Measurements from ENCODE around the gene SRPRB. TPM values are rescaled to one million over a fixed set of nuclear protein-coding genes. Genes with fewer than 3 reads are reported as not detected.

Gene SRPRB
- total RNA-seq, 2 experiments from 2014 or later, result 45.9 to 49.6 TPM

- Mint-ChIP-seq H3K4me3 (no peak overlapping the region), H3K9me3 (no peaks in the 10 kb centered on the region), H3K27ac (no peak overlapping the region), H3K27me3 (no peaks in the 10 kb centered on the region), H3K36me3 (ENCODE audit: low read depth) (no peaks in the 10 kb centered on the region), H3K4me1 (no peaks in the 10 kb centered on the region)
- POLR2A ChIA-PET, result no interaction called here
- CTCF ChIA-PET, result no interaction called here
- no peak for DNase-seq
These were observed 30.3 kb downstream of the SRPRB start for GRCh38 chr3:133835961-133836360.

GRCh38 chr3:133836497-133837158, 31.0 kb downstream of the SRPRB start:
- no peak overlapping the region for H3K27ac Mint-ChIP-seq
- no peak overlapping the region for H3K4me3 Mint-ChIP-seq
- ChIA-PET CTCF (no interaction called here), POLR2A (no interaction called here)
- no peaks in the 10 kb centered on the region for H3K36me3 Mint-ChIP-seq (ENCODE audit: low read depth)
- H3K4me1 Mint-ChIP-seq, result no peaks in the 10 kb centered on the region
- no peaks in the 10 kb centered on the region for H3K9me3 Mint-ChIP-seq
- no peak for DNase-seq
- no peaks in the 10 kb centered on the region for H3K27me3 Mint-ChIP-seq

GRCh38 chr3:133837487-133838295, 32.1 kb downstream of the SRPRB start:
- ChIA-PET POLR2A (no interaction called here), CTCF (no interaction called here)
- Mint-ChIP-seq H3K4me3 (no peak overlapping the region), H3K4me1 (no peaks in the 10 kb centered on the region), H3K27ac (no peak overlapping the region), H3K36me3 (ENCODE audit: low read depth) (no peaks in the 10 kb centered on the region), H3K27me3 (no peaks in the 10 kb centered on the region), H3K9me3 (no peaks in the 10 kb centered on the region)
- no peak for DNase-seq

GRCh38 chr3:133838296-133838789, 32.7 kb downstream of the SRPRB start:
- H3K36me3 Mint-ChIP-seq (ENCODE audit: low read depth), result no peaks in the 10 kb centered on the region
- H3K27me3 Mint-ChIP-seq, result peaks cover 1% of the 10 kb centered on the region
- ChIA-PET CTCF (no interaction called here), POLR2A (no interaction called here)
- no peak overlapping the region for H3K4me3 Mint-ChIP-seq
- H3K9me3 Mint-ChIP-seq, result no peaks in the 10 kb centered on the region
- H3K27ac Mint-ChIP-seq, result no peak overlapping the region
- H3K4me1 Mint-ChIP-seq, result no peaks in the 10 kb centered on the region
- DNase-seq, result no peak

GRCh38 chr3:133838916-133839800, 33.5 kb downstream of the SRPRB start:
- CTCF ChIA-PET, result no interaction called here

GRCh38 chr3:133840055-133840737, 34.6 kb downstream of the SRPRB start:
- no peak for DNase-seq
- Mint-ChIP-seq H3K27me3 (peaks cover 5% of the 10 kb centered on the region), H3K4me1 (no peaks in the 10 kb centered on the region), H3K27ac (no peak overlapping the region), H3K9me3 (no peaks in the 10 kb centered on the region), H3K4me3 (no peak overlapping the region), H3K36me3 (ENCODE audit: low read depth) (no peaks in the 10 kb centered on the region)
- ChIA-PET CTCF (no interaction called here), POLR2A (no interaction called here)

More at GRCh38 chr3:133838916-133839800, 33.5 kb downstream of the SRPRB start:
- Mint-ChIP-seq H3K27me3 (peaks cover 4% of the 10 kb centered on the region), H3K27ac (no peak overlapping the region), H3K4me3 (no peak overlapping the region), H3K4me1 (no peaks in the 10 kb centered on the region), H3K9me3 (no peaks in the 10 kb centered on the region), H3K36me3 (ENCODE audit: low read depth) (no peaks in the 10 kb centered on the region)
- POLR2A ChIA-PET, result no interaction called here
- DNase-seq, result no peak

- POLR2A ChIA-PET, result no interaction called here
- CTCF ChIA-PET, result no interaction called here
- H3K27ac Mint-ChIP-seq, result no peak overlapping the region
- peaks cover 5% of the 10 kb centered on the region for H3K27me3 Mint-ChIP-seq
- no peaks in the 10 kb centered on the region for H3K4me1 Mint-ChIP-seq
- DNase-seq, result no peak
- H3K36me3 Mint-ChIP-seq (ENCODE audit: low read depth), result no peaks in the 10 kb centered on the region
- H3K4me3 Mint-ChIP-seq, result no peak overlapping the region
- no peaks in the 10 kb centered on the region for H3K9me3 Mint-ChIP-seq
These were observed 35.2 kb downstream of the SRPRB start for GRCh38 chr3:133840767-133841166.

- no peaks in the 10 kb centered on the region for H3K4me1 Mint-ChIP-seq
- H3K27ac Mint-ChIP-seq, result no peak overlapping the region
- no peaks in the 10 kb centered on the region for H3K9me3 Mint-ChIP-seq
- H3K27me3 Mint-ChIP-seq, result peaks cover 5% of the 10 kb centered on the region
- no peak for DNase-seq
- ChIA-PET CTCF (no interaction called here), POLR2A (no interaction called here)
- no peak overlapping the region for H3K4me3 Mint-ChIP-seq
- no peaks in the 10 kb centered on the region for H3K36me3 Mint-ChIP-seq (ENCODE audit: low read depth)
These were observed 35.6 kb downstream of the SRPRB start for GRCh38 chr3:133841196-133841595.

- Mint-ChIP-seq H3K4me3 (no peak overlapping the region), H3K36me3 (ENCODE audit: low read depth) (no peaks in the 10 kb centered on the region), H3K27ac (no peak overlapping the region), H3K4me1 (no peaks in the 10 kb centered on the region), H3K27me3 (peaks cover 8% of the 10 kb centered on the region), H3K9me3 (no peaks in the 10 kb centered on the region)
- ChIA-PET CTCF (no interaction called here), POLR2A (no interaction called here)
- no peak for DNase-seq
These were observed 36.5 kb downstream of the SRPRB start for GRCh38 chr3:133842158-133842557.

GRCh38 chr3:133843634-133844033, 38.0 kb downstream of the SRPRB start:
- no peak for DNase-seq
- Mint-ChIP-seq H3K4me1 (no peaks in the 10 kb centered on the region), H3K9me3 (no peaks in the 10 kb centered on the region), H3K27me3 (peaks cover 16% of the 10 kb centered on the region), H3K36me3 (ENCODE audit: low read depth) (no peaks in the 10 kb centered on the region), H3K4me3 (no peak overlapping the region), H3K27ac (no peak overlapping the region)
- ChIA-PET CTCF (interaction anchor here (1.0 kb wide), 1 partner anchor 101 kb away, joined by 3 read pairs; no protein-coding TSS in a partner anchor), POLR2A (no interaction called here)

- CTCF ChIA-PET, result no interaction called here
- Mint-ChIP-seq H3K27ac (no peak overlapping the region), H3K27me3 (peaks cover 16% of the 10 kb centered on the region)
These were observed 39.5 kb downstream of the SRPRB start for GRCh38 chr3:133845127-133845526.

GRCh38 chr3:133849346-133849745, 43.7 kb downstream of the SRPRB start:
- ChIA-PET POLR2A (no interaction called here), CTCF (no interaction called here)
- Mint-ChIP-seq H3K36me3 (ENCODE audit: low read depth) (no peaks in the 10 kb centered on the region), H3K4me1 (no peaks in the 10 kb centered on the region), H3K27me3 (peaks cover 11% of the 10 kb centered on the region), H3K27ac (no peak overlapping the region), H3K9me3 (no peaks in the 10 kb centered on the region), H3K4me3 (no peak overlapping the region)
- DNase-seq, result no peak

More at GRCh38 chr3:133845127-133845526, 39.5 kb downstream of the SRPRB start:
- POLR2A ChIA-PET, result no interaction called here
- Mint-ChIP-seq H3K4me1 (no peaks in the 10 kb centered on the region), H3K4me3 (no peak overlapping the region), H3K36me3 (ENCODE audit: low read depth) (no peaks in the 10 kb centered on the region), H3K9me3 (no peaks in the 10 kb centered on the region)
- no peak for DNase-seq
